Activated CD4-positive, alpha-beta T cell treated with anti-CD3 and anti-CD28 coated beads for 36 hours (primary cell): ENCODE results near the gene SUPT4H1. TPM values are rescaled to one million over a fixed set of nuclear protein-coding genes. Genes with fewer than 3 reads are reported as not detected.

Experiments used
- ATAC-seq: fragments of 200-7000 bp; cut with Tn5 transposase; one replicate; pipeline ENCODE4 v1.10.0; 2021; ENCODE audit warnings: mild to moderate bottlenecking, moderate library complexity
- CTCF ChIA-PET: fragments of 350-600 bp; sonication (Branson Sonifier 250); formaldehyde crosslinking; loops from one replicate; lab custom pipeline; 2021; ENCODE audit warnings: antibody characterized with exemption; lab: Charles Lee
- POLR2A ChIA-PET: fragments of 350-600 bp; sonication (Branson Sonifier 250); formaldehyde crosslinking; loops from one replicate; lab custom pipeline; 2021; ENCODE audit warnings: antibody characterized with exemption, inconsistent platforms; lab: Charles Lee
- DNase-seq: peaks from one replicate; pipeline ENCODE4 v3.0.0-alpha.2; 2020
- H3K27ac Mint-ChIP-seq: one replicate; pipeline ENCODE4 v1.8.0; 2021; ENCODE audit warnings: mixed read lengths
- H3K27me3 Mint-ChIP-seq: one replicate; pipeline ENCODE4 v1.8.0; 2021; ENCODE audit warnings: mixed read lengths
- H3K36me3 Mint-ChIP-seq: one replicate; pipeline ENCODE4 v1.8.0; 2021; ENCODE audit warnings: low read depth, mixed read lengths
- H3K4me1 Mint-ChIP-seq: one replicate; pipeline ENCODE4 v1.8.0; 2021; ENCODE audit warnings: mixed read lengths
- H3K4me3 Mint-ChIP-seq: one replicate; pipeline ENCODE4 v1.8.0; 2021; ENCODE audit warnings: mild to moderate bottlenecking, moderate library complexity, mixed read lengths
- H3K9me3 Mint-ChIP-seq: one replicate; pipeline ENCODE4 v1.8.0; 2021; ENCODE audit warnings: low read depth, mixed read lengths
- intact Hi-C, 2 experiments: fragments of 100-400 bp; cut with DNase I in 1 of 2; cut with micrococcal nuclease in 1 of 2; formaldehyde crosslinking; loops; one replicate each; pipeline versions ENCODE4 v1.14.2 to v1.15.1; 2022 to 2024; cut with DNase I, micrococcal nuclease
- total RNA-seq, 2 experiments: library from RNA; stranded (reverse); gene quantifications; one replicate each; pipeline ENCODE4 v1.2.3, GENCODE V29; 2021

SUPT4H1 gene
- total RNA-seq, 2 experiments from 2014 or later, result 106 to 129 TPM

GRCh38 chr17:58325976-58326468 is 26.0 kb downstream of the SUPT4H1 start:
- ChIA-PET POLR2A (interaction anchor here (0.6 to 4.1 kb wide), 8 partner anchors 9 to 305 kb away, joined by 3 to 26 read pairs (median 7); partner anchors contain the start of gene SUPT4H1), CTCF (interaction anchor here (0.5 to 3.5 kb wide), 11 partner anchors 9 to 1147 kb away, joined by 3 to 17 read pairs (median 6); partner anchors contain the start of genes RNF43 and SUPT4H1)
- ATAC-seq (no peak), DNase-seq (peak; percentile 55)
- H3K36me3 Mint-ChIP-seq, result peaks cover 30% of the 10 kb centered on the region
- H3K9me3 Mint-ChIP-seq, result no peaks in the 10 kb centered on the region
- peak overlapping the region; percentile 100 for H3K4me3 Mint-ChIP-seq
- peaks cover 34% of the 10 kb centered on the region for H3K4me1 Mint-ChIP-seq
- intact Hi-C loops, result no loop called here
- H3K27me3 Mint-ChIP-seq, result no peaks in the 10 kb centered on the region
- peak overlapping the region; percentile 45 for H3K27ac Mint-ChIP-seq

GRCh38 chr17:58325289-58325726 is 26.7 kb downstream of the SUPT4H1 start:
- Mint-ChIP-seq H3K36me3 (peaks cover 23% of the 10 kb centered on the region), H3K4me1 (peaks cover 34% of the 10 kb centered on the region), H3K4me3 (no peak overlapping the region), H3K27me3 (no peaks in the 10 kb centered on the region), H3K27ac (no peak overlapping the region), H3K9me3 (no peaks in the 10 kb centered on the region)
- ATAC-seq, result no peak
- CTCF ChIA-PET, result interaction anchor here (1.1 to 3.5 kb wide), 6 partner anchors 8 to 125 kb away, joined by 3 to 17 read pairs (median 8); partner anchors contain the start of genes RNF43 and SUPT4H1
- POLR2A ChIA-PET, result interaction anchor here (0.9 to 4.1 kb wide), 6 partner anchors 8 to 306 kb away, joined by 3 to 26 read pairs (median 10); partner anchors contain the start of gene SUPT4H1
- peak; percentile 50 for DNase-seq
- intact Hi-C loops, result no loop called here

GRCh38 chr17:58324409-58325288 is 27.4 kb downstream of the SUPT4H1 start:
- H3K27me3 Mint-ChIP-seq, result no peaks in the 10 kb centered on the region
- peaks cover 34% of the 10 kb centered on the region for H3K4me1 Mint-ChIP-seq
- H3K4me3 Mint-ChIP-seq, result no peak overlapping the region
- peaks cover 18% of the 10 kb centered on the region for H3K36me3 Mint-ChIP-seq
- ChIA-PET CTCF (interaction anchor here (0.7 to 1.8 kb wide), 2 partner anchors 7 to 27 kb away, joined by 3 to 13 read pairs; partner anchors contain the start of gene SUPT4H1), POLR2A (interaction anchor here (1.5 to 4.1 kb wide), 5 partner anchors 7 to 28 kb away, joined by 7 to 26 read pairs (median 10); partner anchors contain the start of gene SUPT4H1)
- no peak overlapping the region for H3K27ac Mint-ChIP-seq
- ATAC-seq (no peak), DNase-seq (peak; percentile 43)
- H3K9me3 Mint-ChIP-seq, result no peaks in the 10 kb centered on the region
- intact Hi-C loops, result no loop called here

GRCh38 chr17:58324056-58324408 is 28.0 kb downstream of the SUPT4H1 start:
- CTCF ChIA-PET, result interaction anchor here (0.7 kb wide), 1 partner anchor 28 kb away, joined by 3 read pairs; the partner anchor contains the start of gene SUPT4H1
- intact Hi-C loops, result no loop called here

GRCh38 chr17:58323366-58324055 is 28.5 kb downstream of the SUPT4H1 start:
- no peak for ATAC-seq
- ChIA-PET CTCF (interaction anchor here (0.7 kb wide), 2 partner anchors 21 to 28 kb away, joined by 3 read pairs; partner anchors contain the start of gene SUPT4H1), POLR2A (interaction anchor here (0.7 to 2.5 kb wide), 5 partner anchors 16 to 271 kb away, joined by 3 to 7 read pairs (median 5); no protein-coding TSS in a partner anchor)
- intact Hi-C loops, result no loop called here
- Mint-ChIP-seq H3K27ac (no peak overlapping the region), H3K27me3 (no peaks in the 10 kb centered on the region), H3K4me1 (peaks cover 26% of the 10 kb centered on the region), H3K36me3 (peaks cover 9% of the 10 kb centered on the region), H3K9me3 (no peaks in the 10 kb centered on the region), H3K4me3 (no peak overlapping the region)
- DNase-seq, result no peak

More at GRCh38 chr17:58324056-58324408, 28.0 kb downstream of the SUPT4H1 start:
- Mint-ChIP-seq H3K9me3 (no peaks in the 10 kb centered on the region), H3K4me3 (no peak overlapping the region), H3K4me1 (peaks cover 28% of the 10 kb centered on the region), H3K27me3 (no peaks in the 10 kb centered on the region), H3K27ac (no peak overlapping the region), H3K36me3 (peaks cover 12% of the 10 kb centered on the region)
- DNase-seq, result no peak
- POLR2A ChIA-PET, result interaction anchor here (1.0 to 2.1 kb wide), 3 partner anchors 20 to 272 kb away, joined by 3 to 7 read pairs (median 5); no protein-coding TSS in a partner anchor
- ATAC-seq, result no peak

- Mint-ChIP-seq H3K4me3 (no peak overlapping the region), H3K9me3 (no peaks in the 10 kb centered on the region), H3K36me3 (peaks cover 4% of the 10 kb centered on the region), H3K4me1 (peaks cover 24% of the 10 kb centered on the region), H3K27me3 (no peaks in the 10 kb centered on the region), H3K27ac (no peak overlapping the region)
- CTCF ChIA-PET, result interaction anchor here (0.9 kb wide), 1 partner anchor 22 kb away, joined by 4 read pairs; no protein-coding TSS in a partner anchor
- ATAC-seq (no peak), DNase-seq (no peak)
- POLR2A ChIA-PET, result interaction anchor here (0.7 to 2.5 kb wide), 4 partner anchors 10 to 24 kb away, joined by 4 to 7 read pairs (median 6); no protein-coding TSS in a partner anchor
- intact Hi-C loops, result no loop called here
Observed at GRCh38 chr17:58322581-58323185, 29.3 kb downstream of the SUPT4H1 start.

- H3K27ac Mint-ChIP-seq, result peak overlapping the region; percentile 25
- no peak overlapping the region for H3K4me3 Mint-ChIP-seq
- ATAC-seq (no peak), DNase-seq (no peak)
- peaks cover 4% of the 10 kb centered on the region for H3K36me3 Mint-ChIP-seq
- no peaks in the 10 kb centered on the region for H3K27me3 Mint-ChIP-seq
- H3K4me1 Mint-ChIP-seq, result peaks cover 25% of the 10 kb centered on the region
- ChIA-PET CTCF (interaction anchor here (0.9 kb wide), 1 partner anchor 22 kb away, joined by 4 read pairs; no protein-coding TSS in a partner anchor), POLR2A (interaction anchor here (0.9 to 2.5 kb wide), 2 partner anchors 17 to 23 kb away, joined by 4 to 7 read pairs; no protein-coding TSS in a partner anchor)
- no peaks in the 10 kb centered on the region for H3K9me3 Mint-ChIP-seq
- intact Hi-C loops, result no loop called here
Observed at GRCh38 chr17:58321571-58322525, 30.2 kb downstream of the SUPT4H1 start.

GRCh38 chr17:58320570-58321323 is 31.3 kb downstream of the SUPT4H1 start:
- Mint-ChIP-seq H3K36me3 (peaks cover 3% of the 10 kb centered on the region), H3K27me3 (no peaks in the 10 kb centered on the region), H3K27ac (no peak overlapping the region), H3K9me3 (no peaks in the 10 kb centered on the region), H3K4me1 (peaks cover 19% of the 10 kb centered on the region), H3K4me3 (no peak overlapping the region)
- DNase-seq, result no peak
- intact Hi-C loops, result no loop called here
- ChIA-PET POLR2A (interaction anchor here (0.9 kb wide), 1 partner anchor 24 kb away, joined by 4 read pairs; no protein-coding TSS in a partner anchor), CTCF (no interaction called here)
- no peak for ATAC-seq

- CTCF ChIA-PET, result no interaction called here
- Mint-ChIP-seq H3K27me3 (no peaks in the 10 kb centered on the region), H3K9me3 (no peaks in the 10 kb centered on the region), H3K4me1 (peaks cover 17% of the 10 kb centered on the region), H3K27ac (no peak overlapping the region), H3K4me3 (no peak overlapping the region), H3K36me3 (peaks cover 3% of the 10 kb centered on the region)
- POLR2A ChIA-PET, result no interaction called here
- intact Hi-C loops, result no loop called here
- ATAC-seq, result no peak
- DNase-seq, result no peak
Observed at GRCh38 chr17:58320163-58320558, 31.8 kb downstream of the SUPT4H1 start.
